COLO829 (cell line): Measurements from ENCODE around the gene MBD1.
"Not testable (repeated sequence)": the region's sequence is repeated elsewhere in the genome, so short reads cannot be mapped to it uniquely, and the experiment has no call there.

Experiments used
- DNase-seq: peaks from one replicate; pipeline ENCODE4 v3.0.0; 2012; ENCODE audit warnings: low spot score

MBD1 gene

GRCh38 chr18:50273203-50274043 lies 7.9 kb downstream of the MBD1 start:
- DNase-seq: no peak

GRCh38 chr18:50272568-50272967 lies 8.8 kb downstream of the MBD1 start:
- DNase-seq: no peak

- peak; percentile 68 for DNase-seq
Observed at GRCh38 chr18:50268022-50268747, 13.1 kb downstream of the MBD1 start.

GRCh38 chr18:50266248-50266704 lies 15.0 kb downstream of the MBD1 start, which contains the start of gene CFAP53:
CFAP53 (minus strand) TSS chr18:50266495; CDS start chr18:50266404, 91 bp downstream.
- peak; percentile 92 for DNase-seq

- DNase-seq: no peak
Observed at GRCh38 chr18:50262977-50263376, 18.3 kb downstream of the MBD1 start.

GRCh38 chr18:50250935-50251334 lies 30.4 kb downstream of the MBD1 start:
- DNase-seq: no peak

- DNase-seq: no peak
Observed at GRCh38 chr18:50249576-50249975, 31.7 kb downstream of the MBD1 start.

GRCh38 chr18:50247561-50247960 lies 33.8 kb downstream of the MBD1 start:
- DNase-seq: no peak

GRCh38 chr18:50241768-50242167 lies 39.6 kb downstream of the MBD1 start:
- DNase-seq: not testable (repeated sequence)

GRCh38 chr18:50240080-50240563 lies 41.2 kb downstream of the MBD1 start:
- DNase-seq: no peak

- no peak for DNase-seq
Observed at GRCh38 chr18:50232419-50232818, 48.9 kb downstream of the MBD1 start.

- DNase-seq: no peak
Observed at GRCh38 chr18:50231621-50232020, 49.7 kb downstream of the MBD1 start.

GRCh38 chr18:50220249-50220648 lies 61.1 kb downstream of the MBD1 start:
- not testable (repeated sequence) for DNase-seq
